Thoracic aorta (tissue), 2 donors: ENCODE results near the gene NRARP. TPM values are rescaled to one million over a fixed set of nuclear protein-coding genes. Genes with fewer than 3 reads are reported as not detected.

Experiments used
- ATAC-seq: fragments of 150-250 bp; one replicate; pipeline ENCODE4 v1.8.0; 2017; ENCODE audit warnings: low read depth; ENCODE audit not compliant: insufficient number of reproducible peaks, low FRiP score
- DNase-seq: peaks from one replicate; pipeline ENCODE4 v3.0.0-alpha.2; 2020; ENCODE audit warnings: low spot score
- H3K27ac ChIP-seq, 2 donors: fragments of 200-600 bp; sonication (generic); 1 replicate in 1 of 2; 2 replicates in 1 of 2; pipeline ENCODE4 v1.5.1; 2016; ENCODE audit warnings: mild to moderate bottlenecking in 2 of 2, moderate library complexity in 2 of 2
- H3K27me3 ChIP-seq: fragments of 200-600 bp; sonication (generic); replicated peaks from 2 replicates; pipeline ENCODE4 v1.6.0; 2016; ENCODE audit warnings: mild to moderate bottlenecking; ENCODE audit not compliant: insufficient read depth
- H3K36me3 ChIP-seq: fragments of 200-600 bp; sonication (generic); one replicate; pipeline ENCODE4 v1.5.1; 2016
- H3K4me1 ChIP-seq, 2 donors: fragments of 200-600 bp; sonication (generic); 1 replicate in 1 of 2; 2 replicates in 1 of 2; pipeline versions ENCODE4 v1.5.1 to v1.6.0; 2016; ENCODE audit warnings: low read depth in 2 of 2, mild to moderate bottlenecking in 1 of 2; ENCODE audit not compliant: control insufficient read depth in 1 of 2
- H3K4me3 ChIP-seq: fragments of 200-600 bp; sonication (generic); 2 replicates; pipeline ENCODE4 v1.5.1; 2016; ENCODE audit warnings: mild to moderate bottlenecking
- H3K9me3 ChIP-seq: fragments of 200-600 bp; sonication (generic); 2 replicates; pipeline ENCODE4 v1.5.1; 2016
- CTCF ChIP-seq: fragments of 200-600 bp; sonication (generic); IDR thresholded peaks from one replicate; pipeline ENCODE4 v1.5.1; 2019; ENCODE audit warnings: antibody characterized with exemption
- total RNA-seq, 2 donors: library from RNA; depleted of rRNA; stranded (reverse); fragments of >200 nt; gene quantifications; one replicate each; pipeline versions ENCODE4 v1.1.0 to v1.2.3, GENCODE V29; 2016

NRARP gene
- total RNA-seq, 2 donors from 2014 or later = 8.5 to 16.9 TPM

DNA sequence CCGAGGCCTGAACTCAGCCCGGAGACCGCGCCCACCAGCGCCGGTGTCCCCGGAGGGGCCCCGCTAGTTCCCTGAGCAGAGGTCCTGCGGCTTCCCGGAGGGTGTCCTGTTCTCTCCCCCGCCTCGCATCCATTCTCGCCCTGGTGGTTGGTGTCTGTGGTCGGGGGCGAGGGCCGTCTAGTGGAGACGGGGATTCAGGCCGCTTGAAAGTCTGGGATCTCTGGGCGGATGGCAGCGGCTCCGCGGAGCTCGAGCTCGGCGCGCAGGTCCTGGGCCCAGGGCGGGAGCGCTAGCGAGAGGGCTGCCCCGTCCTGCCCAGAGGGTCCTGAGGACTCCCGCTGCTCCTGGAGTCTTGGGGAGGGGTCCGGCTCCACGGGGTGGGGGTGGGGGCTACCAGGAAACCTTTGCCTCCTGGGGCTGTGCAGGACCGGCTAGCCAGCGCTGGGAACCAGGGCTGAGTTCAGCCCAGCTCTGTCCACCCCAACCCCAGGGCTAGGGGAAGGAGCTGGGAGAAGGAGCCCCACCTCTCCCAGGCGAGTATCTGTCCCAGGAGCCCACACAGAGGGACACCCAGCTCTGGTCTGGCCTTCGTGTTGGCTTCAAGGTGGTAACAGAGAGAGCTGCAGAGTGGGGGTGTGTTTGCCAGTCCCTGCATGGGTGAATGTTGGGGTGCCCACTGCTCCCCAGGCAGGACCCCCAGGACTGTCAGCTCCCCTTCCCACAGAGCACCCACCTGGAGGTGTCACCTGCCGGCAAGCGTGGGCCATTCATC lies 20.5 kb downstream of the NRARP start:
- Histone ChIP-seq H3K4me1 (peaks cover 8 to 15% of the 10 kb centered on the region in 2 donors), H3K27me3 (no peaks in the 10 kb centered on the region), H3K9me3 (no peaks in the 10 kb centered on the region), H3K36me3 (no peaks in the 10 kb centered on the region), H3K4me3 (no peak overlapping the region), H3K27ac (no peak overlapping the region)
- ATAC-seq (no peak), DNase-seq (no peak)
- no peak for TF ChIP-seq CTCF

- H3K27ac ChIP-seq = no peak overlapping the region
- TF ChIP-seq CTCF = no peak
- DNase-seq = no peak
- no peaks in the 10 kb centered on the region for H3K27me3 ChIP-seq
- H3K36me3 ChIP-seq = no peaks in the 10 kb centered on the region
- ATAC-seq = no peak
- no peaks in the 10 kb centered on the region for H3K9me3 ChIP-seq
- peaks cover 14 to 23% of the 10 kb centered on the region in 2 donors for H3K4me1 ChIP-seq
- H3K4me3 ChIP-seq = no peak overlapping the region
Observed at GRCh38 chr9:137280474-137281344, 21.4 kb downstream of the NRARP start.

DNA sequence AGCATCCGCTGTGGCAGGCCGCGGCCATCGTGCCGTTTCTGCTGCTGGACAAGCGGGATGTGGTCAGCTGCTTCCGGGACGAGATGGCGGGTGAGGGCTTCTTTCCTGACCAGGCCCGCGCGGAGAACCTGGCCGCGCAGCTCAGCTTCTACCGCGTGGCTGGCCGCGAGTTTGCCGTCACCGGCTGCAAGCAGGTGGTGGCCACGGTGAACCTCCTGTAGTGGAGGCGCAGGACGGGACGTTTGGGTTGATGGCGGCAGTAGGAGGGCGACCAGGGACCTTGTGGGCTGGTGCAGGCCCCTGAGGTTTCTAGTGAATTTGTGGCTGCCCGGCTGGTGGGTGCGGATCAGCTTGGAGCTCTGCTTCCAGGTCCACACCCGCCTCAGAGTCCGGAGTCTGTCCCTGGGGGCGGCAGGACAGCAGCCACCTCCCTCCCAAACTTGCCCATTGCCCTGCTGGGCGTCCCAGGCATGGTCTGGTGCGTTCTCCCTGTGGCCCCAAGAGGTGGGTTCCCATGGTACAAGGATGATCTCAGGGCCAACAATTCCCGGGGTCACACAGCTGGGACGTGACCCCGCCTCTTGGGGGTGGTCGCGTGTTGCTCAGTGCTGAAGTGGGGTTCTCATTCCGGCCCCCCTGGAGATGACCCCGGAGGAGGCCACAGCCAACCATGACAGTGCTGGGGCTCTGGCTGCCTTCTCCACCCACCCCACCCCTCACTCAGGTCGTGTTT lies 22.2 kb downstream of the NRARP start:
- H3K27me3 ChIP-seq = no peaks in the 10 kb centered on the region
- no peak overlapping the region for H3K4me3 ChIP-seq
- H3K36me3 ChIP-seq = no peaks in the 10 kb centered on the region
- no peak for DNase-seq
- H3K9me3 ChIP-seq = no peaks in the 10 kb centered on the region
- H3K4me1 ChIP-seq = peaks cover 14 to 27% of the 10 kb centered on the region in 2 donors
- no peak for ATAC-seq
- TF ChIP-seq CTCF = no peak
- no peak overlapping the region for H3K27ac ChIP-seq

DNA sequence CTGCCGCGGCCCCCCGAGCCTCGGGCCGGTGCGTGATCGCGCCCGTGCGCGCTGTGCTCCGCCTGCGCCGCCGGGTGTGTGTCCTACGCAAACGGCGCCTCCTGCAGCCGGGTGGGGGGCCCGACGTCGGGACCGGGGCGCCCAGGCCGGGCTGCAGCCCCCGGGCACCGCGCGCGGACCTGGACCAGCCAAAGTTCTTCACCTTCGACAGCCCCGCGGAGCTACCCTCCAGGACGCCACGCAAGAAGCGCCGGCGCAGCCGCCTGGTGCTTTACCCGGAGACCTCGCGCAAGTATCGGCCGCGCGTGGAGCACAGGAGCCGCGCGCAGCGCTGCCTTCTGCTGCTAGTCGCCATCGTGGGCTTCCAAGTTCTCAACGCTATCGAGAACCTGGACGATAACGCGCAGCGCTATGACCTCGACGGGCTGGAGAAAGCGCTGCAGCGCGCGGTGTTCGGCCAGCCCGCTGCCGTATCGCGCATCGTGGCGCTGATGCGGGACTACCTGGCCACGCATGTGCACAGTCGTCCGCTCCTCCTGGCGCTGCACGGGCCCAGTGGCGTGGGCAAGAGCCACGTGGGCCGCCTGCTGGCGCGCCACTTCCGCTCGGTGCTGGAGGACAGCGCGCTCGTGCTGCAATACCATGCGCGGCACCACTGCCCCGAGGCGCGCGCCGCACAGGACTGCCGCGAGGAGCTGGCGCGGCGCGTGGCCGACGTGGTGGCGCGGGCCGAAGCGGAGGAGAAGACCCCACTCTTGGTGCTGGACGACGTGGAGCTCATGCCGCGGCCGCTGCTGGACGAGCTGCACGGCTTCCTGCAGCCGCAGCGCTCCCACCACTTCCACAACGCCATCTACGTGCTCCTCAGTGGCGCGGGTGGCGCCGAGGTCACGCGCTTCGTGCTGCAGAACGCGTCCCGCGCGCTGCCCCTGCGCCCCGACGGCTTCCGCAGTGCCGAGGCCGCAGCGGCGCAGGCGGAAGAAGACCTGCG lies 23.1 kb downstream of the NRARP start:
- Histone ChIP-seq H3K27me3 (no peaks in the 10 kb centered on the region), H3K4me3 (peak overlapping the region; percentile 86), H3K9me3 (no peaks in the 10 kb centered on the region), H3K27ac (no peak overlapping the region), H3K4me1 (peaks cover 14 to 27% of the 10 kb centered on the region in 2 donors), H3K36me3 (no peaks in the 10 kb centered on the region)
- DNase-seq = no peak
- no peak for TF ChIP-seq CTCF
- ATAC-seq = no peak
